A549 (cell line): ENCODE results near the gene MIPOL1. TPM values are rescaled to one million over a fixed set of nuclear protein-coding genes. Genes with fewer than 3 reads are reported as not detected.

Source experiments
- ATAC-seq, 2 experiments: fragments of 200-7000 bp in 1 of 2; fragments of >200 bp in 1 of 2; cut with Nextera tagmentation in 1 of 2; cut with Tn5 transposase in 1 of 2; 3 replicates each; pipeline versions ENCODE4 v1.8.0 to v1.9.1; 2018 to 2020; ENCODE audit warnings: mild to moderate bottlenecking in 1 of 2, moderate library complexity in 1 of 2
- CTCF ChIA-PET: fragments of 300-600 bp; sonication (Branson Sonifier 250); formaldehyde crosslinking; extraction: SDS; loops from one replicate; lab custom pipeline; 2021; ENCODE audit warnings: antibody characterized with exemption, inconsistent platforms; lab: Yijun Ruan, JAX
- POLR2A ChIA-PET: fragments of 350-600 bp; formaldehyde crosslinking; extraction: SDS; loops from one replicate; lab custom pipeline; 2021; ENCODE audit warnings: antibody characterized with exemption, inconsistent platforms; lab: Yijun Ruan, JAX
- DNase-seq, 2 experiments: peaks; one replicate each; pipeline versions ENCODE4 v3.0.0 to v3.0.0-alpha.2; 2011 to 2016; ENCODE audit warnings: low read depth in 1 of 2, low spot score in 1 of 2
- FAIRE-seq: peaks from 2 replicates; lab custom pipeline; 2011; peaks lifted over from hg19 to GRCh38; lab: Jason Lieb, UNC
- H3K27ac ChIP-seq, 2 experiments: fragments of >200 bp; sonication (Bioruptor Twin); formaldehyde crosslinking; 3 replicates each; pipeline ENCODE4 v1.5.1; 2016 to 2017
- H3K4me1 ChIP-seq: fragments of >200 bp; sonication (Bioruptor Twin); formaldehyde crosslinking; 3 replicates; pipeline ENCODE4 v1.6.1; 2016
- H3K4me2 ChIP-seq: fragments of >200 bp; sonication (Bioruptor Twin); formaldehyde crosslinking; 3 replicates; pipeline ENCODE4 v1.6.1; 2016
- H3K4me3 ChIP-seq: fragments of >200 bp; sonication (Bioruptor Twin); formaldehyde crosslinking; 3 replicates; pipeline ENCODE4 v1.5.1; 2016
- H3K9me3 ChIP-seq: fragments of >200 bp; sonication (Bioruptor Twin); formaldehyde crosslinking; 3 replicates; pipeline ENCODE4 v1.6.1; 2016
- CBX2 ChIP-seq: fragments of 200-600 bp; sonication (generic); IDR thresholded peaks from 2 replicates; pipeline ENCODE4 v1.6.1; 2016; ENCODE audit warnings: low read depth, mild to moderate bottlenecking, borderline replicate concordance
- CTCF ChIP-seq: fragments of >200 bp; sonication (Bioruptor Twin); formaldehyde crosslinking; IDR thresholded peaks from 3 replicates; pipeline ENCODE4 v1.5.1; 2016
- ELK1 ChIP-seq: fragments of 150-350 bp; IDR thresholded peaks from 2 replicates; pipeline ENCODE4 v1.6.1; 2014; ENCODE audit warnings: low read depth, mild to moderate bottlenecking, low read length
- FOSL2 ChIP-seq, 2 experiments: fragments of 450-650 bp in 1 of 2; fragments of >200 bp in 1 of 2; sonication (Bioruptor Twin) in 1 of 2; formaldehyde crosslinking; IDR thresholded peaks; 2 replicates each; pipeline versions ENCODE4 v1.5.0 to v1.6.1; 2016 to 2020; ENCODE audit warnings: mild to moderate bottlenecking in 1 of 2, moderate library complexity in 1 of 2
- FOXS1 ChIP-seq: fragments of 250-450 bp; sonication (Bioruptor Pico); IDR thresholded peaks from 2 replicates; pipeline ENCODE4 v1.5.0; 2020; ENCODE audit warnings: mild to moderate bottlenecking, moderate library complexity
- HDAC2 ChIP-seq: fragments of 200-600 bp; sonication (generic); IDR thresholded peaks from 2 replicates; pipeline ENCODE4 v1.6.1; 2016
- HES2 ChIP-seq: fragments of >200 bp; sonication (Bioruptor Twin); formaldehyde crosslinking; IDR thresholded peaks from 2 replicates; pipeline ENCODE4 v1.6.1; 2016
- HEYL ChIP-seq: fragments of 250-450 bp; sonication (Bioruptor Pico); IDR thresholded peaks from 2 replicates; pipeline ENCODE4 v1.8.0; 2021; ENCODE audit warnings: mild to moderate bottlenecking, moderate library complexity
- HMGXB4 ChIP-seq: fragments of 250-450 bp; sonication (Bioruptor Pico); IDR thresholded peaks from 2 replicates; pipeline ENCODE4 v1.5.0; 2021; ENCODE audit warnings: mild to moderate bottlenecking, moderate library complexity, borderline replicate concordance
- HOXB13 ChIP-seq: fragments of 250-450 bp; sonication (Bioruptor Pico); IDR thresholded peaks from 2 replicates; pipeline ENCODE4 v1.5.0; 2020; ENCODE audit warnings: low read depth, mild to moderate bottlenecking, moderate library complexity
- KDM5A ChIP-seq: fragments of 200-600 bp; sonication (generic); IDR thresholded peaks from 2 replicates; pipeline ENCODE4 v1.6.1; 2016; ENCODE audit warnings: antibody characterized with exemption, mild to moderate bottlenecking
- MAX ChIP-seq: IDR thresholded peaks from 2 replicates; pipeline ENCODE4 v1.6.1; 2012
- MAZ ChIP-seq: fragments of 150-350 bp; IDR thresholded peaks from 2 replicates; pipeline ENCODE4 v1.6.1; 2014; ENCODE audit warnings: antibody characterized with exemption, low read depth, low read length, borderline replicate concordance
- NFE2L2 ChIP-seq: fragments of 150-350 bp; conservative IDR thresholded peaks from 2 replicates; pipeline ENCODE4 v1.6.1; 2014; ENCODE audit warnings: low read length
- NPAS2 ChIP-seq: fragments of 250-450 bp; sonication (Bioruptor Pico); IDR thresholded peaks from 2 replicates; pipeline ENCODE4 v1.8.0; 2022; ENCODE audit warnings: mild to moderate bottlenecking, moderate library complexity, borderline replicate concordance
- RFX5 ChIP-seq: fragments of 450-650 bp; IDR thresholded peaks from 2 replicates; pipeline ENCODE4 v1.7.1; 2014; ENCODE audit warnings: antibody characterized with exemption, mild to moderate bottlenecking, moderate library complexity
- RNF2 ChIP-seq: fragments of 200-600 bp; sonication (generic); IDR thresholded peaks from 2 replicates; pipeline ENCODE4 v1.6.1; 2016; ENCODE audit warnings: low read depth, mild to moderate bottlenecking, antibody characterized with exemption, moderate library complexity, borderline replicate concordance
- SMC3 ChIP-seq: fragments of >200 bp; sonication (Bioruptor Twin); formaldehyde crosslinking; IDR thresholded peaks from 3 replicates; pipeline ENCODE4 v1.6.1; 2018; ENCODE audit warnings: inconsistent platforms
- ZFP36 ChIP-seq: fragments of 450-650 bp; IDR thresholded peaks from 2 replicates; pipeline ENCODE4 v1.6.1; 2014; ENCODE audit warnings: borderline replicate concordance; ENCODE audit not compliant: partially characterized antibody
- ZNF302 ChIP-seq: fragments of 250-450 bp; sonication (Bioruptor Pico); IDR thresholded peaks from 2 replicates; pipeline ENCODE4 v1.9.0; 2021; ENCODE audit warnings: inconsistent platforms, mild to moderate bottlenecking, moderate library complexity
- WGBS: methylation state at CpG from one replicate; pipeline ENCODE4 v1.1.6; 2017; ENCODE audit errors: missing lambda C conversion rate; 5-methylcytosine and 5-hydroxymethylcytosine counted together
- polyA plus RNA-seq, 4 experiments: library from polyadenylated mRNA; depleted of rRNA in 3 of 4; stranded (reverse); fragments of >200 nt; fragmentation: RNase III in 1 of 4; extraction: RNeasy Plus Mini Kit Qiagen cat#74134 plus additional on column Dnase treatment in 1 of 4; gene quantifications; 2 replicates in 3 of 4; 3 replicates in 1 of 4; pipeline ENCODE4 v1.2.3, GENCODE V29; 2011 to 2017

The MIPOL1 gene
- polyA plus RNA-seq, 2 of the 4 experiments (the other 2 are of a cell fraction) = 5.2 to 13.4 TPM

- H3K4me2 ChIP-seq = no peak overlapping the region
- H3K4me1 ChIP-seq = peaks cover 5% of the 10 kb centered on the region; the same call in 2 of the 3 replicates
- no peak for TF ChIP-seq CBX2
- TF ChIP-seq ELK1 = no peak
- POLR2A ChIA-PET = interaction anchor here (1.0 kb wide), 1 partner anchor 23 kb away, joined by 3 read pairs; the partner anchor contains the start of gene SLC25A21
- WGBS = 69% methylated on average over 1 of the region's 1 CpG
- FAIRE-seq = no peak
- DNase-seq = no peak
- CTCF ChIA-PET = interaction anchor here (0.6 to 3.7 kb wide), 4 partner anchors 9 to 651 kb away, joined by 3 to 12 read pairs (median 3); partner anchors contain the start of gene SLC25A21
- ATAC-seq = no peak
- no peak overlapping the region for H3K4me3 ChIP-seq
- no peak overlapping the region for H3K27ac ChIP-seq
- H3K9me3 ChIP-seq = no peaks in the 10 kb centered on the region
These were observed 2.4 kb upstream of the MIPOL1 start for GRCh38 chr14:37195327-37195726.

- TF ChIP-seq ZFP36 (peak; percentile 12), MAZ (no peak), NPAS2 (CRISPR knock-in tag) (no peak)
- TF ChIP-seq, all 56 proteins: peak for 1
- H3K9me3 ChIP-seq = no peaks in the 10 kb centered on the region
- peak overlapping the region; percentile 64 for H3K4me3 ChIP-seq
- ATAC-seq (no peak), FAIRE-seq (no peak), DNase-seq (no peak)
- H3K4me1 ChIP-seq = peaks cover 5% of the 10 kb centered on the region; the same call in 2 of the 3 replicates
- WGBS = 93% methylated on average over 17 of the region's 17 CpGs
- H3K4me2 ChIP-seq = peak overlapping the region; percentile 72
- peak overlapping the region; percentile 85 to 91 for H3K27ac ChIP-seq
- CTCF ChIA-PET = interaction anchor here (1.2 to 3.7 kb wide), 5 partner anchors 8 to 45 kb away, joined by 3 to 12 read pairs (median 3); partner anchors contain the start of gene SLC25A21
- POLR2A ChIA-PET = interaction anchor here (1.0 to 2.2 kb wide), 4 partner anchors 15 to 1370 kb away, joined by 3 to 20 read pairs (median 4); partner anchors contain the start of genes BRMS1L and SLC25A21
These were observed 925 bp upstream of the MIPOL1 start for GRCh38 chr14:37196604-37197420.

GRCh38 chr14:37198273-37198598 lies 499 bp downstream of the MIPOL1 start:
- POLR2A ChIA-PET = interaction anchor here (0.6 to 2.2 kb wide), 5 partner anchors 26 to 1372 kb away, joined by 3 to 20 read pairs (median 4); partner anchors contain the start of genes BRMS1L and SLC25A21
- 1% methylated on average over 11 of the region's 11 CpGs for WGBS
- H3K4me1 ChIP-seq = peaks cover 14% of the 10 kb centered on the region; the same call in 2 of the 3 replicates
- DNase-seq = no peak
- peak overlapping the region; percentile 86 for H3K4me2 ChIP-seq
- H3K27ac ChIP-seq = peak overlapping the region; percentile 85 to 91
- peak overlapping the region; percentile 64 for H3K4me3 ChIP-seq
- peak; percentile 69 for TF ChIP-seq KDM5A
- TF ChIP-seq SMC3 = peak; percentile 31; the same call in 1 of the 3 replicates
- TF ChIP-seq HES2 = no peak
- ATAC-seq = no peak
- H3K9me3 ChIP-seq = no peaks in the 10 kb centered on the region
- CTCF ChIA-PET = interaction anchor here (0.6 to 3.7 kb wide), 7 partner anchors 11 to 777 kb away, joined by 3 to 12 read pairs (median 4); partner anchors contain the start of genes SLC25A21 and TTC6
- FAIRE-seq = no peak

- Histone ChIP-seq H3K9me3 (no peaks in the 10 kb centered on the region), H3K4me2 (peak overlapping the region; percentile 86), H3K4me3 (peak overlapping the region; percentile 64; the same call in 1 of the 3 replicates), H3K4me1 (peaks cover 14% of the 10 kb centered on the region; the same call in 2 of the 3 replicates), H3K27ac (no peak overlapping the region)
- FAIRE-seq (no peak), ATAC-seq (no peak), DNase-seq (no peak)
- 84% methylated on average over 5 of the region's 5 CpGs for WGBS
- ChIA-PET POLR2A (interaction anchor here (2.2 kb wide), 1 partner anchor 27 kb away, joined by 20 read pairs; the partner anchor contains the start of gene SLC25A21), CTCF (interaction anchor here (0.9 to 3.7 kb wide), 3 partner anchors 27 to 49 kb away, joined by 4 to 12 read pairs (median 5); partner anchors contain the start of gene SLC25A21)
- TF ChIP-seq HEYL (CRISPR knock-in tag) (no peak), HDAC2 (no peak), FOXS1 (CRISPR knock-in tag) (no peak), HOXB13 (CRISPR knock-in tag) (no peak), FOSL2 (IDR thresholded peaks at IDR 0.05) (no peak), FOSL2 (CRISPR knock-in tag; IDR thresholded peaks at IDR 0.05) (no peak), CTCF (no peak), RFX5 (no peak), HMGXB4 (CRISPR knock-in tag) (no peak), MAX (no peak), HES2 (no peak), RNF2 (no peak), ZNF302 (CRISPR knock-in tag) (no peak), NFE2L2 (no peak)
These were observed 1.2 kb downstream of the MIPOL1 start for GRCh38 chr14:37198907-37199306.
